Fibroblast of mammary gland (primary cell): ENCODE measurements around the gene TNNI3K.

Source experiments
- DNase-seq: peaks from one replicate; pipeline ENCODE4 v3.0.0-alpha.2; 2010; ENCODE audit warnings: low read depth
- H3K4me3 ChIP-seq: 2 replicates; pipeline ENCODE4 v1.5.1; 2011; ENCODE audit warnings: low read depth, mild to moderate bottlenecking, low read length, moderate library complexity; ENCODE audit not compliant: control insufficient read depth
- CTCF ChIP-seq: conservative IDR thresholded peaks from 2 replicates; pipeline ENCODE4 v1.5.1; 2011; ENCODE audit warnings: low read depth, low read length, inconsistent platforms; ENCODE audit not compliant: control insufficient read depth, insufficient read depth

Gene TNNI3K

GRCh38 chr1:74356493-74356892, 121.3 kb downstream of the TNNI3K start:
- no peak for DNase-seq
- TF ChIP-seq CTCF, result no peak
- H3K4me3 ChIP-seq, result no peak overlapping the region

GRCh38 chr1:74357150-74357549, 122.0 kb downstream of the TNNI3K start:
- no peak for DNase-seq
- TF ChIP-seq CTCF, result no peak
- no peak overlapping the region for H3K4me3 ChIP-seq

GRCh38 chr1:74357756-74358155, 122.6 kb downstream of the TNNI3K start:
- TF ChIP-seq CTCF, result no peak
- no peak for DNase-seq
- H3K4me3 ChIP-seq, result no peak overlapping the region

- DNase-seq, result no peak
- no peak for TF ChIP-seq CTCF
- no peak overlapping the region for H3K4me3 ChIP-seq
Measured at GRCh38 chr1:74362691-74363090, 127.5 kb downstream of the TNNI3K start.

GRCh38 chr1:74363220-74363619, 128.0 kb downstream of the TNNI3K start:
- no peak overlapping the region for H3K4me3 ChIP-seq
- no peak for DNase-seq
- no peak for TF ChIP-seq CTCF

- H3K4me3 ChIP-seq, result no peak overlapping the region
- DNase-seq, result no peak
Measured at GRCh38 chr1:74367175-74367813, 132.1 kb downstream of the TNNI3K start.

More at GRCh38 chr1:74367175-74367813, 132.1 kb downstream of the TNNI3K start:
- TF ChIP-seq CTCF, result no peak
